Stimulated activated CD4-positive, alpha-beta T cell treated with anti-CD3 and anti-CD28 coated beads, Interleukin-1b, Interleukin-23, amount 100 ng/mL, for 48 hours (primary cell): ENCODE data around the gene TMBIM4.

Experiments
- DNase-seq: peaks from one replicate; pipeline ENCODE4 v3.0.0-alpha.2; 2020

The TMBIM4 gene

GRCh38 chr12:66137937-66138336 lies 31.9 kb downstream of the TMBIM4 start:
- no peak for DNase-seq

- DNase-seq, result no peak
Measured at GRCh38 chr12:66132408-66132807, 37.4 kb downstream of the TMBIM4 start.

GRCh38 chr12:66131067-66131688 lies 38.6 kb downstream of the TMBIM4 start:
- DNase-seq, result no peak

DNA sequence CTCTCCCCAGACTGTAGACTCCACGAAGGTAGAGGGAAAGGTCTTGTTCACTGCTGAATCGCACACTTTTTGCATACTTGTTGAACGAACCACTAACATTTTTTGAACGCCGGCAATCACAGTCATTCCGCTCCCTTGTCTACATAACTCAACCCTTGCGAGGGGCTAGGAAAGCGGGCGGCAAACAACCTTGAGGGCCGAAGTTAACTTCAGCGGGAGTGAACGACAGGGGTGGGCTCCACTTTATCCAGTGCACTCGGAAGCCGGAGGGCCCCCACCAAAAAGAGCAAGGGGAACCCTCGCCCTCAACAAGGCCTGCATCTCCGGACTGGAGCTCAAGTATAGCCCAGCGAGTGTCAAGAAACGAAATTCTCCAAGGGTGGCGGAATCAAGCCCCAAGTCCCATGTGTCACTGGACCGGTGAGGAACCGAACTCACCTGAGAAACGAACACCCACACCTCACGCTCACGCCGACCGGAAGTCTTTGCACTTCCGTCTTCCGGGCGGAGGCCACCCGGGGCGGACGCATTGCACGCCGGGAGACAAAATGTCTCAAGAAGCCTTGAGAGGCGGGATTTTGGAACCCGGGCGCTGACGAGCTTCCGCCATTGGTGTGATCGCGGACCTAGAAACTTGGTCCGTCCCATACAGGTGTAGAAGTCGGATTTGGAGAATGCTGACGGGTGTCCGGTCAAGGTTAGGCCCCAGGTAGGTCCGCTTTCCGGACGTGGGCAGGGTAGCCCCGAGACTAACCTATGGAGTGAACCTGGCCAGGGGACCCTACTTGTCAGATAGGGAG lies 39.3 kb downstream of the TMBIM4 start, which contains the start of gene LLPH:
Gene LLPH (minus strand): TSS at position 484 of the 800 bp plus-strand sequence. CDS start 1,644 bp downstream, outside the sequence.
- DNase-seq, result peak; percentile 93

DNA sequence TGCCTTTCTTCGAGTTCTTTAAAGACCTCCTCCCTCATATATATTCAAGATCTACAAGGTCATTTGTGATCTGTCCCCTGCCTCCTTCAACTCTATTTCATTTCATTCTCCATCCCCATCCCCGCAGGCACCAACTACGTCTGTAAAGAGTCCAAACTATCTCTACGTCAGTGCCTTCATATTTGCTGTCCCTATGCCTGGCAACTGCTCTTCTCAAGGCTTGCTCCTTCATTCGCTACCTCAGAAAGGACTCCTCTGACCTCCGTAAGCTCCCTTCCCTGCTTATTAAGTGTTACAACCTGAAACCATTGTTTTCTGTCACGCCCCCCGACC lies 39.9 kb downstream of the TMBIM4 start:
- no peak for DNase-seq

GRCh38 chr12:66127650-66128049 lies 42.1 kb downstream of the TMBIM4 start:
- DNase-seq, result no peak

DNA sequence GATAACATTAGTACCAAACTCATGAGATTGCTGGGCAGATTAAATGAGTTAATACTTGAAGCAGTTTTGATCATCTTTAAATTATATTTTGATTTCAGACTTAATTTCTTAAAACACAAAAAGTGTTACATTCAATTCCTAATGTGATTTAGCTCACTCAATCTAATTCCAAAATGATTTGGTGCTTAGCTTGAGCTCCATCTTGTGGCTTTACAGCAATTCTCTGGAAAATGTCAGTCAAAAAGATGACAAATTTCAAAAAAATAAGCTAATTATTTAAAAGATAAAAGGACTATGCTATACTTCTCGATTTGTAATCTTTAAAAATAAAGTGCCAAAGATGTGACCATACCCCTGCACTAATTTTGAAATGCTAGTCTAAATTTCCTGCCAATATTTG lies 49.3 kb downstream of the TMBIM4 start:
- no peak for DNase-seq

GRCh38 chr12:66119870-66120241 lies 49.9 kb downstream of the TMBIM4 start:
- DNase-seq, result no peak

GRCh38 chr12:66119229-66119869 lies 50.4 kb downstream of the TMBIM4 start:
- no peak for DNase-seq

DNA sequence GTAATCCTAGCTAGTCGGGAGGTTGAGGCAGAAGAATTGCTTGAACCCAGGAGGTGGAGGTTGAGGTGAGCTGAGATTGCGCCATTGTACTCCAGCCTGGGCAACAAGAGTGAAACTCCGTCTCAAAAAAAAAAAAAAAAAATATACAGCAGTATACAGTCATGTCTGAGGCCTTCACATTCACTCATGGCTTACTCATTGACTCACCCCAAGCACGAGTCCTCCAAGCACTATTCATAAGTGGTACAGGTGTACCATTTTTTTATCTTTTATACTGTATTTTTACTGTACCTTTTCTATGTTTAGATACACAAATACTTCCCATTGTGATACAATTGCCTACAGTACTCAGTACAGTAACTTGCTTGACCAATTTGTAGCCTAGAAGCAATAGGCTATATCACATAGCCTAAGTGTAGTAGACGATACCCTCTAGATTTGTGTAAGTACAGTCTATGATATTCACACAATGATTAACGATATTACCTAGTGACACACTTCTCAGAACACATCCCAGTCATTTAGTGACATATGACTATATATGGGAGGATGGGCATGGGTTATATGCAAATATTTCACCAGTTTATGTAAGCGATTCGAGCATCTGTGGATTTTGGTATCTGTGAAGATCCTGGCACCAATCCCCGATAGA lies 51.4 kb downstream of the TMBIM4 start:
- DNase-seq, result no peak

DNA sequence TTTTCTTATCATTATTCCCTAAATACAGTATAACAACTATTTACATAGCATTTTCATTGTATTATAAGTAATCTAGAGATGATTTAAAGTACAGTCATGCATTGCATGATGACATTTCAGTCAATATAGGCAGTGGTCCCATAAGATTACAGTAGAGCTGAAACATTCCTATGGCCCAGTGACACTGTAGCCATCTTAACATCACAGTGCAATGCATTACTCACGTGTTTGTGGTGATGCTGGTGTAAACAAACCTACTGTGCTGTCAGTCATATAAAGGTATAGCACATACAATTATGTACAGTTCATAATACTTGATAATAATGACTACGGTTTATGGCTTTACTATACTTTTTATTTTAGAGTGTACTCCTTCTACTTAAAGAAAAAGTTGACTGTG lies 52.6 kb downstream of the TMBIM4 start:
- DNase-seq, result no peak

DNA sequence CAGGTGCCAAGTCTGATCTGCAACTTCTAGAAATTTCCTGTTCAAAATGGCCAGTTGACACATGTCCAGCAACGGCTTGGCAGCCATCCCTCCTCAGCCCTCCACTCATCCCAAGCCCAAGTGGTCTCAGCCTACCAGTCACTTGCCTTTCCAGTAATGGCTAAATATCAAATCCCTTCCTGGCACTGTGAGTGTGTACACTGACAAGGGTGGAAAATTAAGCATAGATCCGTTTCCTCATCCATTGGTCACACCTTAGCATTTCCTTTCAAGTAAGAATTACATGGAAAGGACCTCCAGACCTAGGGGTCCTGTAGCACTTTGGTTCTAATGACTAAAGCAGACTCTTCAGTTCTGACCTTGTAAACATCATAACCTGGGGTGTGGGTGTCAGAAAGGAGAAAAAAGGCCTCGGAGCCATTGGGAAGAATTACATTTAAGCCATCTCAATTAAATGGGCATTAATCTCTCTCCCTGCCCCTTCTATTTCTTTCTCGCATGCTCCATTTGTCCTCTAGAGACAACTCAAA lies 54.7 kb downstream of the TMBIM4 start:
- no peak for DNase-seq

DNA sequence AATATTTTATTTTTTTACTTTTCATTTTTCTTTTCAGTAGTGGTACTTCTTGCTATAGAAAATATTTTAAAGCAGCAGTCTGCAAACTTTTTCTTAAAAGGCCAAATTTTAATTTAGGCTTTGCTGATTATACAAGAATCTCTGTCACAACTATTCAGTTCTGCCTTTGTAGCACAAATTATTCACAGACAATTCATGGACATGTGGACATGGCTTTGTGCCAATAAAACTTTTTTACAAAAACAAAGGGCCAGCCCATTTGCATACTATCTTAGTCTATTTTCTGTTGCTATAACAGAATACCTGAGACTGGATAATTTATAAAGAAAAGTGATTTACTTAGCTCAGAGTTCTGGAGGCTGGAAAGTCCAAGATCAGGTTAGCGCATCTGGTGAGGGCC lies 56.3 kb downstream of the TMBIM4 start:
- no peak for DNase-seq

DNA sequence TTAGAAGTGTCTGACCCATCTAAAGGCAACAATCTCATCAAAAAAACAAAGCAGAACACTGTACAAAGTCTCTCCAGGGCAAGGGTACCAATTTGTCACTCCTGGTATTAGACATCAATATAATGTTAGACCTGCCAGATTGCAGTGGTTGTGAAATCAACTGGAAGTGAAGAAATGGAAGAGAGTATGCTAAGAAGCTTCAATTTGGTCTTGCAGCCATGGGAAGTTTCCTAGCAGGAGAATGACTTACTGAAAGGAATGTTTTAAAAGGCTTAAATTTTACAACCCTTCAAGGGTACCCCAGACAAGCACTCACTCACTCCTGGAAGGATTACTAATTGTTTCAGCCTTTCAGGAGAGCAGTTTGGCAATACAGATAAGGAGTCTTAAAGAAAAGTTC lies 58.2 kb downstream of the TMBIM4 start:
- DNase-seq, result no peak

DNA sequence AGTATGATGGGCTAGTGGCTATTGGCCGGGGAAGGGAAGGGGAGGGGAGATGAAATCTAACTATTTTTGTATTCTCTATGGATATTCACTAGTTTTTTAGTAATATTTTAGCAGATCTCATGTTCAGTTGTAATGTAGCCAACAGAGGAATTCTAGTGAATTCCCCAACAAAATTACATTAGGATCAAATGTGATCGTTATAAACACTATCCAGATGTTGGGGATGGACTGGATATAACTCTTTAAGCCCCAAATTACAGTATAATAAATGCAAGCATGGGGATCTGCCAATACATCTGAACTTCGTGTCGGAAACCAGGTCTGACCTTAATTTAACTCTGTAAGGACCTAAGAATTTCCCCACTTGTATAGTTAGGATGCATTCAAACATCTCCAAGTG lies 60.7 kb downstream of the TMBIM4 start:
- DNase-seq, result no peak

DNA sequence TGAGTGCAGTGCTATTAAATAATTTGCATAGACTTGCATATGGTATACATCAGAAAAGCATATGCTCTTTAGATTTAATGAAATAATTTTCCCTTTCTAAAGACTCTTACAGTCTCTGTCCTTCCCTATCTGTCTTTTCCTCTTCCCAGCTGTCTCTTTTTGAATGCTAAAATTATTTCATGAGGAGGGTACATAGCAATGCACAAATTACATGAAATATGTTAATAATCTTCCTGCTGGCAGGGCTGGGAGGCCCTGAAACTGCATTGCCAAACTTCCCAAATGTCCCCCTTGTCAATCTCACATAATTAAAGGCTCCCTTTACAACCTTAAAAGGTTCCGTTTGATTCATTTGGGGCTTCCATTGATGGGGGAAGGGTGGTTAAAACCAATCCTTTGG lies 61.4 kb downstream of the TMBIM4 start:
- DNase-seq, result no peak

DNA sequence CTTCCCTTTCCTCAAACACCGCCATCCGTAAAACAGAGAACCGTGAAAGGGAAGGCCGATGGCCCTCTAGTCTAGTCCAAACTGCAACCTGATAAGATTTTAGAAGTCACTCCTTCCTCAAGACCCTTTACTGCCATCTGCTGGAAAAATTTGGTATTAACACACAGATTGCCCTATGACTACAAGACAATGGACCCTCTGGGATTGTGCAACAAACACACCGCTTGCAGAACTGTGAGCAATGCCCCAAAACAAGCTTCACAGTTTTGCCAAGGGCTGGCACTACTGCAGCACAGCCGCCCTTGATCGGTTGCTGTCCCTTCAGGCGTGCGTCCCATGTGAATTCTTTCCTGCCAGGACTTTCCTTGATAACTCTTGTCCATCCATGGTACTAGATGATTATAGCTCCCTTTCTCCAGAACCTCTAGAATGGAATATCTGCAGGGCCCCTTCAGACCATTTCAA lies 62.3 kb downstream of the TMBIM4 start:
- DNase-seq, result peak; percentile 22

- DNase-seq, result peak; percentile 5
Measured at GRCh38 chr12:66103016-66103913, 66.5 kb downstream of the TMBIM4 start.

DNA sequence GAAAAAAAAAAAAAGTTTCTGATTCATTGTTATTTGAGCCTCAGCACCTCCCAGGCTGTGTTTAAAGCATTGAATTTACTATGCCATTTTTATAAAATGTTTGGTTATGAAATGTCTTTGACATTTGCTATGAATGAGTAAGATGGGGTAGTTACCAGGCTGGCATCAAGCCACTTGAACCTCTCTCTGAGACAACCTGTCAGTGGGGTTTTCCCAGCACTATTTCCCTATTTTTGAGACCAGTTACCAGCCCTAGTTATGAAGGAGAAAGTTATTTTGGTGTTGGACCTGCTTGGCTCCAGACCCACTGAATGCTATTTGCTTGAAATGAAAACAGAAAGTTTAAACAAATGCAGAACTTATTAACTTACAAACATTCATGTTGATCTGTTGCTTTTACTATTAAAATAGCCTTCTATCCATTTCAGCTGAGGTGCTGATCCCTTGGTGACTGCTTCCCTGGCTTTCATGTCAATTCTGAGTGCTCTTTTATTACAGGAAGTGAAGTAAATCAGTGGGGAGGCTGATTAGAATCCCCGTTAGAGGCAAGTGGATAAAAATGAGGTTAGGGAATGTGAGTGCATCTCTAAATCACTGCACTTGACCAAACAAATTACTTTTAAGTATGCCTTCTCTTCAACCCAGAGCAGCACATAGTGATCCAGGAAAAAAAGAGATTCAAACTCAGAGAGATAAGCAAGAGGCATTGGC lies 77.1 kb downstream of the TMBIM4 start:
- DNase-seq, result no peak

- DNase-seq, result no peak
Measured at GRCh38 chr12:66090157-66090556, 79.6 kb downstream of the TMBIM4 start.

- peak; percentile 38 for DNase-seq
Measured at GRCh38 chr12:66087365-66087943, 82.3 kb downstream of the TMBIM4 start.
